Body of pancreas (tissue), 4 donors: ENCODE results near the gene NME3. TPM values are rescaled to one million over a fixed set of nuclear protein-coding genes. Genes with fewer than 3 reads are reported as not detected.

Experiments used
- ATAC-seq: fragments of 150-250 bp; one replicate; pipeline ENCODE4 v1.9.1; 2016
- DNase-seq, 4 donors: peaks; one replicate each; pipeline ENCODE4 v3.0.0-alpha.2; 2019
- H3K27ac ChIP-seq, 4 donors: fragments of 200-600 bp; sonication (generic); 1 replicate in 3 of 4; 2 replicates in 1 of 4; pipeline versions ENCODE4 v1.5.1 to v1.6.1; 2016 to 2019; ENCODE audit warnings: mild to moderate bottlenecking in 1 of 4, mixed read lengths in 1 of 4, moderate library complexity in 1 of 4
- H3K27me3 ChIP-seq, 2 donors: fragments of 200-600 bp; sonication (generic); one replicate each; pipeline ENCODE4 v1.6.0; 2016; ENCODE audit warnings: mild to moderate bottlenecking in 1 of 2
- H3K36me3 ChIP-seq, 2 donors: fragments of 200-600 bp; sonication (generic); replicated peaks in 1 of 2; 2 replicates each; pipeline ENCODE4 v1.5.1; 2016; ENCODE audit warnings: low read depth in 2 of 2; ENCODE audit not compliant: insufficient read depth in 1 of 2
- H3K4me1 ChIP-seq: fragments of 200-600 bp; sonication (generic); one replicate; pipeline ENCODE4 v1.6.0; 2016
- H3K4me3 ChIP-seq, 2 donors: fragments of 200-600 bp; sonication (generic); 1 replicate in 1 of 2; 2 replicates in 1 of 2; pipeline ENCODE4 v1.5.1; 2016 to 2019
- H3K9me3 ChIP-seq, 3 donors: fragments of 200-600 bp; sonication (generic); 1 replicate in 2 of 3; 2 replicates in 1 of 3; pipeline ENCODE4 v1.5.1; 2016
- CTCF ChIP-seq, 7 experiments: fragments of 450-650 bp in 4 of 7; fragments of 200-600 bp in 3 of 7; sonication (generic) in 3 of 7; IDR thresholded peaks; one replicate each; pipeline ENCODE4 v1.5.1; 2016 to 2019; ENCODE audit warnings: antibody characterized with exemption in 7 of 7
- POLR2A ChIP-seq, 3 donors: fragments of 450-650 bp; IDR thresholded peaks; one replicate each; pipeline ENCODE4 v1.6.1; 2016; ENCODE audit warnings: antibody characterized with exemption in 3 of 3, mild to moderate bottlenecking in 2 of 3
- WGBS, 2 donors: methylation state at CpG; one replicate each; pipeline ENCODE4 v1.1.5; 2017; 5-methylcytosine and 5-hydroxymethylcytosine counted together
- intact Hi-C: fragments of 100-400 bp; cut with DNase I; formaldehyde crosslinking; loops from one replicate; pipeline ENCODE4 v1.15.1; 2023
- total RNA-seq, 2 donors: library from RNA; depleted of rRNA; stranded (reverse); fragments of >200 nt; gene quantifications; one replicate each; pipeline ENCODE4 v1.1.0, GENCODE V29; 2016

Gene NME3
- total RNA-seq, 2 donors from 2014 or later, result 62.8 to 113 TPM

DNA sequence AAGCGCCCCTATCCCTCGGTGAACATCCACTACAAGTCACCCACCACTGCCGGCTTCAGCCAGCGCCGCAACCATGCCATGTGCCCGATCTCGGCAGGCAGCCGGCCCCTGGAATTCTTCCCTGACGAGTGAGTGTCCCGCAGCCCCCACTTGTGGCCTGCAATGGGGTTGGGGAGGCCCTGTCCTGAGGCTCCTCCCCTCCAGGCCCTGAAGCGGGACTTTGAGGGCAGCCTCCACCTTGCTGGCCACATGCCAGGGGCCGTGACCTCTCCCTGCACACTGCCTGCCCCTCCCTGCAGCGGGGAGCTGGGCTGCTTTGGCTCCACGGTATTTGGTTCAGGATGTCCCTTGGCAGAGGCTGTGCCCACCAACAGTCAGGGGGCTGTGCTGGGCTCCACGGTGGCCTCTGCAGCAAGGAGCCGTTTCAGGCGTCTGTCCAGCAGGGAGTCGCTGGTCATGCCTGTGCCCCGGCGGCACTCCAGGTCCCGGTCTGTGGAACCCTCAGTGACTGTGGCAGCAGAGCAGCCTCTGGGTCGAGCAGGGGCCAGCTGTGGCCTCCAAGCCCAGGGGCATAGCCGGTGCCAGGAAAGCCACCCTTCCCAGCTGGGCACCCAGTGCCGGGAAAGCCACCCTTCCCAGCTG lies 8.3 kb downstream of the NME3 start:
- no peaks in the 10 kb centered on the region for H3K4me1 ChIP-seq
- no peak for TF ChIP-seq POLR2A (IDR thresholded peaks at IDR 0.05)
- no peak for TF ChIP-seq CTCF (IDR thresholded peaks at IDR 0.05)
- no peak overlapping the region for H3K4me3 ChIP-seq
- no peaks in the 10 kb centered on the region for H3K9me3 ChIP-seq
- 83 to 97% methylated on average over 12 to 22 of the region's 24 CpGs for WGBS, 2 donors
- DNase-seq (no peak), ATAC-seq (no peak)
- H3K27me3 ChIP-seq, result no peaks in the 10 kb centered on the region
- peaks cover 18 to 27% of the 10 kb centered on the region in 2 donors for H3K36me3 ChIP-seq
- no peak overlapping the region for H3K27ac ChIP-seq
- intact Hi-C loops, result no loop called here

- no peak overlapping the region for H3K27ac ChIP-seq
- WGBS, 2 donors, result 93% methylated on average over 25 to 30 of the region's 30 CpGs
- H3K36me3 ChIP-seq, result peaks cover 18 to 24% of the 10 kb centered on the region in 2 donors
- no peak for ATAC-seq
- no peak overlapping the region for H3K4me3 ChIP-seq
- H3K27me3 ChIP-seq, result no peaks in the 10 kb centered on the region
- DNase-seq, result no peak
- TF ChIP-seq CTCF (IDR thresholded peaks at IDR 0.05) (no peak), POLR2A (IDR thresholded peaks at IDR 0.05) (no peak)
- H3K9me3 ChIP-seq, result no peaks in the 10 kb centered on the region
- H3K4me1 ChIP-seq, result no peaks in the 10 kb centered on the region
- intact Hi-C loops, result no loop called here
These were observed 9.0 kb downstream of the NME3 start for GRCh38 chr16:1762196-1762878.

GRCh38 chr16:1761751-1762150 lies 9.6 kb downstream of the NME3 start:
- WGBS, 2 donors, result 92 to 98% methylated on average over 4 to 15 of the region's 15 CpGs
- peaks cover 18 to 24% of the 10 kb centered on the region in 2 donors for H3K36me3 ChIP-seq
- no peaks in the 10 kb centered on the region for H3K27me3 ChIP-seq
- no peak overlapping the region for H3K4me3 ChIP-seq
- intact Hi-C loops, result no loop called here
- no peak for DNase-seq
- no peak for TF ChIP-seq POLR2A (IDR thresholded peaks at IDR 0.05)
- TF ChIP-seq CTCF (IDR thresholded peaks at IDR 0.05), result no peak
- no peaks in the 10 kb centered on the region for H3K4me1 ChIP-seq
- no peak for ATAC-seq
- no peaks in the 10 kb centered on the region for H3K9me3 ChIP-seq
- H3K27ac ChIP-seq, result no peak overlapping the region

- Histone ChIP-seq H3K27me3 (no peaks in the 10 kb centered on the region), H3K27ac (no peak overlapping the region), H3K9me3 (no peaks in the 10 kb centered on the region), H3K4me3 (no peak overlapping the region), H3K4me1 (no peaks in the 10 kb centered on the region), H3K36me3 (peaks cover 12 to 22% of the 10 kb centered on the region in 2 donors)
- no peak for TF ChIP-seq POLR2A (IDR thresholded peaks at IDR 0.05)
- no peak for TF ChIP-seq CTCF (IDR thresholded peaks at IDR 0.05)
- intact Hi-C loops, result no loop called here
- ATAC-seq, result no peak
- no peak for DNase-seq
- WGBS, 2 donors, result 93 to 95% methylated on average over 7 to 13 of the region's 15 CpGs
These were observed 10.4 kb downstream of the NME3 start for GRCh38 chr16:1760911-1761310.
